A673 (cell line): Measurements from ENCODE around the gene RHOA. TPM values are rescaled to one million over a fixed set of nuclear protein-coding genes. Genes with fewer than 3 reads are reported as not detected.

ENCODE experiments used
- BruUV-seq: library from RNA; stranded (reverse); fragments of 400-500 nt; replicated peaks from 2 replicates; lab custom pipeline; 2021; lab: Mats Ljungman, UMichigan
- CTCF ChIA-PET: fragments of 300-600 bp; sonication (Branson Sonifier 250); formaldehyde crosslinking; loops from one replicate; lab custom pipeline; 2022; ENCODE audit warnings: antibody characterized with exemption; lab: Charles Lee
- POLR2A ChIA-PET: fragments of 300-600 bp; sonication (Branson Sonifier 250); formaldehyde crosslinking; loops from one replicate; lab custom pipeline; 2022; ENCODE audit warnings: antibody characterized with exemption; ENCODE audit not compliant: low non-redundant PET; lab: Charles Lee
- DNase-seq: peaks from one replicate; pipeline ENCODE4 v3.0.0-alpha.2; 2015; ENCODE audit warnings: low spot score
- H3K27ac ChIP-seq: fragments of 200-600 bp; sonication (generic); 2 replicates; pipeline ENCODE4 v1.5.1; 2016; ENCODE audit warnings: mixed run types, low read depth, mild to moderate bottlenecking, mixed read lengths, antibody characterized with exemption, low read length; ENCODE audit not compliant: poor library complexity, severe bottlenecking
- H3K27me3 ChIP-seq: fragments of 200-600 bp; sonication (generic); replicated peaks from 2 replicates; pipeline ENCODE4 v1.6.1; 2017; ENCODE audit warnings: mixed run types, low read depth, mild to moderate bottlenecking, mixed read lengths, antibody characterized with exemption, low read length; ENCODE audit not compliant: insufficient read depth, poor library complexity
- H3K36me3 ChIP-seq: fragments of 200-600 bp; sonication (generic); 2 replicates; pipeline ENCODE4 v1.6.1; 2016; ENCODE audit warnings: mixed run types, mild to moderate bottlenecking, mixed read lengths, antibody characterized with exemption, low read length; ENCODE audit not compliant: insufficient read depth, poor library complexity, severe bottlenecking
- H3K4me1 ChIP-seq: fragments of 200-600 bp; sonication (generic); 2 replicates; pipeline ENCODE4 v1.6.1; 2017; ENCODE audit warnings: mixed run types, mild to moderate bottlenecking, mixed read lengths, antibody characterized with exemption, low read length; ENCODE audit not compliant: insufficient read depth, poor library complexity, severe bottlenecking
- H3K4me3 ChIP-seq: fragments of 200-600 bp; sonication (generic); 2 replicates; pipeline ENCODE4 v1.5.1; 2016; ENCODE audit warnings: low read depth, mixed run types, mild to moderate bottlenecking, mixed read lengths, low read length; ENCODE audit not compliant: poor library complexity, severe bottlenecking
- H3K9me3 ChIP-seq: fragments of 200-600 bp; sonication (generic); 2 replicates; pipeline ENCODE4 v1.6.1; 2016; ENCODE audit warnings: mixed run types, low read depth, mild to moderate bottlenecking, mixed read lengths, antibody characterized with exemption, low read length; ENCODE audit not compliant: poor library complexity, severe bottlenecking
- CTCF ChIP-seq: fragments of 300-800, 200-600 bp; sonication (generic); conservative IDR thresholded peaks from 2 replicates; pipeline ENCODE4 v1.5.1; 2017; ENCODE audit warnings: low read depth, mild to moderate bottlenecking, antibody characterized with exemption, low read length, moderate library complexity, mixed read lengths
- EZH2 ChIP-seq: fragments of 200-600 bp; sonication (generic); IDR thresholded peaks from 2 replicates; pipeline ENCODE4 v1.6.1; 2017; ENCODE audit warnings: borderline replicate concordance, low read depth, mild to moderate bottlenecking, mixed read lengths, antibody characterized with exemption, low read length; ENCODE audit not compliant: poor library complexity, severe bottlenecking
- intact Hi-C: fragments of 100-400 bp; cut with micrococcal nuclease; formaldehyde crosslinking; loops from one replicate; pipeline ENCODE4 v1.10.0; 2022; ENCODE audit not compliant: unreplicated experiment
- total RNA-seq: library from RNA; stranded (reverse); gene quantifications from 2 replicates; pipeline ENCODE4 v1.2.3, GENCODE V29; 2021

The RHOA gene
- total RNA-seq, 1 experiment from 2014 or later: 198 TPM

- no peaks in the 10 kb centered on the region for H3K36me3 ChIP-seq
- BruUV-seq: no TSS peak
- H3K4me3 ChIP-seq: no peak overlapping the region
- CTCF ChIA-PET: interaction anchor here (0.9 kb wide), 1 partner anchor 111 kb away, joined by 3 read pairs; no protein-coding TSS in a partner anchor
- DNase-seq: no peak
- POLR2A ChIA-PET: no interaction called here
- no peaks in the 10 kb centered on the region for H3K9me3 ChIP-seq
- H3K4me1 ChIP-seq: no peaks in the 10 kb centered on the region
- no peaks in the 10 kb centered on the region for H3K27me3 ChIP-seq
- no peak for TF ChIP-seq EZH2
- no peak for TF ChIP-seq CTCF
- intact Hi-C loops: loop anchor here (10.0 kb wide), 1 partner anchor 62 kb away; the partner anchor contains the start of genes RHOA and TCTA
- no peak overlapping the region for H3K27ac ChIP-seq
Measured at GRCh38 chr3:49352890-49353421, 58.8 kb downstream of the RHOA start.

- Histone ChIP-seq H3K4me3 (no peak overlapping the region), H3K27ac (no peak overlapping the region), H3K27me3 (no peaks in the 10 kb centered on the region), H3K4me1 (no peaks in the 10 kb centered on the region), H3K36me3 (no peaks in the 10 kb centered on the region), H3K9me3 (no peaks in the 10 kb centered on the region)
- TF ChIP-seq CTCF (no peak), EZH2 (no peak)
- intact Hi-C loops: loop anchor here (10.0 kb wide), 1 partner anchor 63 kb away; the partner anchor contains the start of genes RHOA and TCTA
- BruUV-seq: no TSS peak
- POLR2A ChIA-PET: no interaction called here
- no peak for DNase-seq
- CTCF ChIA-PET: interaction anchor here (0.9 kb wide), 1 partner anchor 111 kb away, joined by 3 read pairs; no protein-coding TSS in a partner anchor
Measured at GRCh38 chr3:49352281-49352680, 59.5 kb downstream of the RHOA start.

- Histone ChIP-seq H3K4me1 (no peaks in the 10 kb centered on the region), H3K27ac (no peak overlapping the region), H3K9me3 (no peaks in the 10 kb centered on the region), H3K27me3 (no peaks in the 10 kb centered on the region), H3K4me3 (no peak overlapping the region), H3K36me3 (no peaks in the 10 kb centered on the region)
- no peak for DNase-seq
- no TSS peak for BruUV-seq
- ChIA-PET CTCF (no interaction called here), POLR2A (no interaction called here)
- intact Hi-C loops: loop anchor here (10.0 kb wide), 1 partner anchor 63 kb away; the partner anchor contains the start of genes RHOA and TCTA
- TF ChIP-seq CTCF (no peak), EZH2 (no peak)
Measured at GRCh38 chr3:49351521-49352011, 60.2 kb downstream of the RHOA start.
